ENCODE measurements around the gene TMEM30A.

The TMEM30A gene

DNA sequence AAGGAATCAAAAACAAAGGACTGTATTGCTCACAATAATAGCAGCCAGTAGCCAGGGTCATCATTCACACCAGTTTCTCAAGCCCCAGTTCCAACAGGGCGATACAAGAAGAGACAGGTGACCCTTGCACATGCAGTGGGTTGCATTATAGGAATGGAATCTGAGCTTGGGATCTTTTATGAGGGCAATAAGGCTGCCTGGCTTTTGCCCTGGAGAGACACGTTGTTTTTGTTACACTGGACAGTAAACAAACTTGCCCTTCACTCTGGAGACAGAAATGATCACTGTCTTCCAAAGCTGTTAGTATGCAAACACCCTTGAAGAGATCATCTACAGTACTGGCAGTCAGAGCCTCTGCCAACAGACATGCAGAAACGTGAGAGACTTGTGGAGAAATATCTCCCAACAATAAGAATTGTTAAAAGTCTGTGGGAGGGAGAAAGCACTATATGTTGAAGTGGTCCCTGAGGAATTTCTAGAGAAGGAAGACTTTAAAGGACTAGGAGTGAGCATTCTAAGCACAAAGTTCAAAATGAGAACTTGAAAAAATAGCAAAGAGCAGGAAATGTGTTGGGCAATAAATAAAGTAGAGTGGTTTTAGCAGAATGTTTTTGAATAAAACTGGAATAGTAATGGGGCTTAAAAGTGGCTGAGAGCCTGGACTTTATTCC is 72.5 kb downstream of the TMEM30A start:
- Histone ChIP-seq H4K20me1 (ENCODE audit: insufficient read depth, low read length) (no peaks in the 10 kb centered on the region), H3K27me3 (ENCODE audit: insufficient read depth, low read length, poor library complexity) (no peaks in the 10 kb centered on the region), H3K27ac (ENCODE audit: low read length) (no peak overlapping the region), H3K79me2 (ENCODE audit: insufficient read depth, low read length) (no peaks in the 10 kb centered on the region), H3K4me3 (ENCODE audit: low read depth in 1 of 2, low read length in 2 of 2) (no peak overlapping the region), H3K4me1 (ENCODE audit: insufficient read depth, low read length) (no peaks in the 10 kb centered on the region), H3K36me3 (ENCODE audit: insufficient read depth, low read length) (no peaks in the 10 kb centered on the region), H3K4me2 (ENCODE audit: insufficient read depth, low read length) (no peak overlapping the region), H3K9ac (ENCODE audit: low read depth, low read length) (no peak overlapping the region), H3K9me3 (ENCODE audit: insufficient read depth, low read length, severe bottlenecking) (no peaks in the 10 kb centered on the region), H2AFZ (ENCODE audit: low read depth, low read length) (no peak overlapping the region)
- DNase-seq (no peak), ATAC-seq (ENCODE audit: insufficient read depth, low read depth) (no peak)
- TF ChIP-seq EZH2 (IDR thresholded peaks at IDR 0.05; ENCODE audit: borderline replicate concordance, low read depth, low read length, severe bottlenecking), result no peak
- TF ChIP-seq, protein P1, sequence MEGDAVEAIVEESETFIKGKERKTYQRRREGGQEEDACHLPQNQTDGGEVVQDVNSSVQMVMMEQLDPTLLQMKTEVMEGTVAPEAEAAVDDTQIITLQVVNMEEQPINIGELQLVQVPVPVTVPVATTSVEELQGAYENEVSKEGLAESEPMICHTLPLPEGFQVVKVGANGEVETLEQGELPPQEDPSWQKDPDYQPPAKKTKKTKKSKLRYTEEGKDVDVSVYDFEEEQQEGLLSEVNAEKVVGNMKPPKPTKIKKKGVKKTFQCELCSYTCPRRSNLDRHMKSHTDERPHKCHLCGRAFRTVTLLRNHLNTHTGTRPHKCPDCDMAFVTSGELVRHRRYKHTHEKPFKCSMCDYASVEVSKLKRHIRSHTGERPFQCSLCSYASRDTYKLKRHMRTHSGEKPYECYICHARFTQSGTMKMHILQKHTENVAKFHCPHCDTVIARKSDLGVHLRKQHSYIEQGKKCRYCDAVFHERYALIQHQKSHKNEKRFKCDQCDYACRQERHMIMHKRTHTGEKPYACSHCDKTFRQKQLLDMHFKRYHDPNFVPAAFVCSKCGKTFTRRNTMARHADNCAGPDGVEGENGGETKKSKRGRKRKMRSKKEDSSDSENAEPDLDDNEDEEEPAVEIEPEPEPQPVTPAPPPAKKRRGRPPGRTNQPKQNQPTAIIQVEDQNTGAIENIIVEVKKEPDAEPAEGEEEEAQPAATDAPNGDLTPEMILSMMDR (IDR thresholded peaks at IDR 0.05; ENCODE audit: borderline replicate concordance, extremely low read depth, low read length, poor library complexity, severe bottlenecking), result no peak

DNA sequence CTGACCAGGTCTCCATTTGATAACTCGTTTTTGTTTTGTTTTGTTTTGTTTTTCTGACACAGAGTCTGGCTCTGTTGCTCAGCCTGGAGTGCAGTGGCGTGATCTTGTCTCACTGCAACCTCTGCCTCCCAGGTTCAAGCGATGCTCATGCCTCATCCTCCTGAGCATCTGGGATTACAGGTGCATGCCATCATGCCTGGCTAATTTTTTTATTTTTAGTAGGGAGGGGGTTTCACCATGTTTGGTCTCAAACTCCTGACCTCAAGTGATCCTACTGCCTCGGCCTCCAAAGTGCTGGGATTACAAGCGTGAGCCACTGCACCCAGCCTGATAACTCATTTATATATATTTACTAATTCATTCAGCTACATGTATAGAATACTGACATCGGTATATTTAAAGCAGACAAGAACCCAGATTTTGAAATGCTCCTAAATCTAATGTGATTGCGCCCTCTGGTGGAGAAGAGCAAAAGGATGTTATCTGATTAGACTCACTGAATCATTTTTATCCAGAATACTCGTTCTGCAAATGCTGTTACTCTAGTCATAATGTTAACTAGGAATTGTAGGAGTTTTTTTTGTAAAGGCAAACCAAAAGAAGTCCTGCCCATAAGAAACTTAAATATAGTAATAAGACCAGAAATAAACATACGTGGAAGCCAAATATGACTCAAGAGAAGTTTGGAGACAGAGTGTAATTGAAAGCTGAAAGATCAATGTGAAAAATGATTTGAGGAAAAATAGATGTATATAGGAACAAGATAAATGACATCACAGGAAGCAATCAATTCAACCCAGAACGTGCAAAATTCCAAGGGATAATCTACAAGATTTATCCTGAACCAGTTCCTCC is 73.5 kb downstream of the TMEM30A start:
- H3K27me3 ChIP-seq (ENCODE audit: insufficient read depth, low read length, poor library complexity), result no peaks in the 10 kb centered on the region
- no peaks in the 10 kb centered on the region for H4K20me1 ChIP-seq (ENCODE audit: insufficient read depth, low read length)
- no peak overlapping the region for H3K4me3 ChIP-seq (ENCODE audit: low read depth in 1 of 2, low read length in 2 of 2)
- H3K9me3 ChIP-seq (ENCODE audit: insufficient read depth, low read length, severe bottlenecking), result no peaks in the 10 kb centered on the region
- TF ChIP-seq, protein P1 (IDR thresholded peaks at IDR 0.05; ENCODE audit: borderline replicate concordance, extremely low read depth, low read length, poor library complexity, severe bottlenecking), result peak; percentile 82
- TF ChIP-seq EZH2 (IDR thresholded peaks at IDR 0.05; ENCODE audit: borderline replicate concordance, low read depth, low read length, severe bottlenecking), result no peak
- H3K36me3 ChIP-seq (ENCODE audit: insufficient read depth, low read length), result no peaks in the 10 kb centered on the region
- no peaks in the 10 kb centered on the region for H3K4me1 ChIP-seq (ENCODE audit: insufficient read depth, low read length)
- DNase-seq, result peak; percentile 50
- no peak overlapping the region for H3K9ac ChIP-seq (ENCODE audit: low read depth, low read length)
- H2AFZ ChIP-seq (ENCODE audit: low read depth, low read length), result no peak overlapping the region
- H3K4me2 ChIP-seq (ENCODE audit: insufficient read depth, low read length), result no peak overlapping the region
- ATAC-seq (ENCODE audit: insufficient read depth, low read depth), result peak; percentile 50; the same call in 2 of the 3 replicates
- H3K79me2 ChIP-seq (ENCODE audit: insufficient read depth, low read length), result no peaks in the 10 kb centered on the region
- H3K27ac ChIP-seq (ENCODE audit: low read length), result no peak overlapping the region

DNA sequence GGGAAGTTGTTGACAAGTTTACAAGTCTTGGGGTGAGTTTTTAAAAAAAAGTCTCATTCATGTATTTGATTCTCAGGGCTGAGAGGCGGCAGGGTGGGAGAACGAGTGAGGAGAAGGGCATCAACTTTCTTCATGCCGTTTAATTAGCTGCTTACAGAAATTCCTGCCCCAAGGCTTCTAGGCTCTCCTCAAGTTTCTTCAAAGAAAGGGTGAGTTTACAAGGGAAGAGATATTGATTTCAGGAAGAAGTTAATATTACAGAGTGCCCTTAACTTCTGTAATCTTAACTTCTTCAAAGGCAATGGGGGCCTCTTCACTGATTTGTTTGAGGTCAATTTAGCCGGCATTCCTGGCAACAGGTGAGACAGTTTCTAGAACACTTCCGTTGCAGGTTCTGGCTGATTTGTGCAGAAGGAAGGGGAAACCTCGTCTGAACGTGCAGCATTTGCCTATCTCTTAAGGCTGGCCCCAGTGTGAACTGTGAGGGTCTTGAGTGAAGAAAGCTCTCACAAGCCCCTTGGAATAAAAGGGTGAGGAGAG is 75.3 kb downstream of the TMEM30A start:
- H3K79me2 ChIP-seq (ENCODE audit: insufficient read depth, low read length), result no peaks in the 10 kb centered on the region
- H3K9me3 ChIP-seq (ENCODE audit: insufficient read depth, low read length, severe bottlenecking), result no peaks in the 10 kb centered on the region
- DNase-seq (no peak), ATAC-seq (ENCODE audit: insufficient read depth, low read depth) (no peak)
- no peak overlapping the region for H3K4me3 ChIP-seq (ENCODE audit: low read depth in 1 of 2, low read length in 2 of 2)
- no peaks in the 10 kb centered on the region for H3K4me1 ChIP-seq (ENCODE audit: insufficient read depth, low read length)
- H3K4me2 ChIP-seq (ENCODE audit: insufficient read depth, low read length), result no peak overlapping the region
- H3K27me3 ChIP-seq (ENCODE audit: insufficient read depth, low read length, poor library complexity), result no peaks in the 10 kb centered on the region
- no peaks in the 10 kb centered on the region for H4K20me1 ChIP-seq (ENCODE audit: insufficient read depth, low read length)
- H3K9ac ChIP-seq (ENCODE audit: low read depth, low read length), result no peak overlapping the region
- no peak overlapping the region for H2AFZ ChIP-seq (ENCODE audit: low read depth, low read length)
- TF ChIP-seq, protein P1 (IDR thresholded peaks at IDR 0.05; ENCODE audit: borderline replicate concordance, extremely low read depth, low read length, poor library complexity, severe bottlenecking), result no peak
- no peak for TF ChIP-seq EZH2 (IDR thresholded peaks at IDR 0.05; ENCODE audit: borderline replicate concordance, low read depth, low read length, severe bottlenecking)
- H3K36me3 ChIP-seq (ENCODE audit: insufficient read depth, low read length), result no peaks in the 10 kb centered on the region
- no peak overlapping the region for H3K27ac ChIP-seq (ENCODE audit: low read length)

Measured in DND-41 (cell line).